Stimulated activated effector memory CD8-positive, alpha-beta T cell treated with anti-CD3 and anti-CD28 coated beads, Interleukin-12 subunit alpha, Interleukin-12 subunit beta, amount 100 ng/mL, for 72 hours (primary cell): ENCODE measurements around the gene TGM4.
"Not testable (repeated sequence)": the region's sequence is repeated elsewhere in the genome, so short reads cannot be mapped to it uniquely, and the experiment has no call there.

Experiments
- ATAC-seq: fragments of 150-1000 bp; cut with Tn5 transposase; 2 replicates; pipeline ENCODE4 v1.10.0; 2021
- DNase-seq, 2 donors: peaks; one replicate each; pipeline ENCODE4 v3.0.0; 2021 to 2022; ENCODE audit warnings: low spot score in 2 of 2
- H3K27ac Mint-ChIP-seq: one replicate; pipeline ENCODE4 v1.8.0; 2022; ENCODE audit warnings: mild to moderate bottlenecking, mixed read lengths
- H3K36me3 Mint-ChIP-seq: one replicate; pipeline ENCODE4 v1.8.0; 2022; ENCODE audit warnings: mild to moderate bottlenecking, mixed read lengths
- H3K4me1 Mint-ChIP-seq: one replicate; pipeline ENCODE4 v1.8.0; 2022; ENCODE audit warnings: mixed read lengths
- H3K4me3 Mint-ChIP-seq: one replicate; pipeline ENCODE4 v1.8.0; 2022; ENCODE audit warnings: mild to moderate bottlenecking, mixed read lengths
- H3K9me3 Mint-ChIP-seq: one replicate; pipeline ENCODE4 v1.8.0; 2022; ENCODE audit warnings: mixed read lengths

Gene TGM4

DNA sequence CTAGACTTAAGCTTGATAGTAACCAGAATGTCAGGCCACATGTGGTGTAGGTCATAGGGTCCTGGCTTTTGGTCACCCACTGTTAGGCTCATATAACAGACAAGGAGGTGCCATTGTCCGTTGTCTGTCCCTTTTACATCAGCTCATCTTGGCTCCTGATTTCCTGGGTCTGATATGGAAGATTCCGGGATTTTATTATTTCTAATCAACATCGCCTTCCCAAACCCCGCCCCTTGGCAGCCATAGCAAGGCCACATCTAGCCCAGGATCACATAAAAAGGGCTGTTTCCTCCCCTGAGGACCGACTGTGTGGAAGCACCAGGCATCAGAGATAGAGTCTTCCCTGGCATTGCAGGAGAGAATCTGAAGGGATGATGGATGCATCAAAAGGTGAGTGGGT lies at the start of gene TGM4:
Gene TGM4 (plus strand): TSS at position 301 of the 400 bp plus-strand sequence. CDS start 71 bp downstream, at position 372.
- no peaks in the 10 kb centered on the region for H3K36me3 Mint-ChIP-seq
- H3K4me1 Mint-ChIP-seq: no peaks in the 10 kb centered on the region
- no peaks in the 10 kb centered on the region for H3K9me3 Mint-ChIP-seq
- no peak for DNase-seq
- no peak within 1 kb of the TSS for H3K4me3 Mint-ChIP-seq
- no peak for ATAC-seq
- no peak within 1 kb of the TSS for H3K27ac Mint-ChIP-seq

DNA sequence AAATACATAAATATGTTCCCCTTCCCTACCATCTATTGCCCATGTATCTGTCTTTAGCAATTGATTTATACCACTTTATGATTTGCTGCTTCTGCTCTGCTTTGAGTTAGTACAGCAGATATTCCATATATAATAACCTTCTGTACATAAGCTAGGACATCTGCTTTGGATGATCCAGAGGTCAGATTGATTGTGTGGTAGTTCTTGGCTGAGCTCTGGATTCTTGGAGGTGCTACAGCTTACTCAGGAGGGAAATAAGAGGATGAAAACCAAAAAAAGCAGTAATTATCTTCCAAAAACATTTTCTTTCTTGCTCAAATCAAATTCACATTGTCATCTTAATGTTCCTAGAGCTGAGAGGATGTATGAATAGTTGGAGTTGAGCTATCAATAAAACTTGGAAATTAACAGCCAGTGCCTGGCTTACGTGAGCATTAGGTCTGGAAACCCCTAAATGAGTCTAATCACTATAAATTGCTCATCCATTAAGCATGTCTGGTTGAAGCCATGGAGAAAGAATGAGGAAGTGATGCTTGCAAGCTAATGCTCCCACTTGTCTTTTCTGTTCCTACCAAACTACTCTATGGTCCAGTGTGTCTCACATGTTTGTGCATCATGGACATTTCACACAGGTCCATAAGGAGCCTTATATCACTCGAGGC lies 49.0 kb upstream of the TGM4 start:
- ATAC-seq (no peak), DNase-seq (no peak)
- Mint-ChIP-seq H3K4me1 (no peaks in the 10 kb centered on the region), H3K9me3 (peaks cover 3% of the 10 kb centered on the region), H3K4me3 (no peak overlapping the region), H3K36me3 (peaks cover 26% of the 10 kb centered on the region), H3K27ac (no peak overlapping the region)

DNA sequence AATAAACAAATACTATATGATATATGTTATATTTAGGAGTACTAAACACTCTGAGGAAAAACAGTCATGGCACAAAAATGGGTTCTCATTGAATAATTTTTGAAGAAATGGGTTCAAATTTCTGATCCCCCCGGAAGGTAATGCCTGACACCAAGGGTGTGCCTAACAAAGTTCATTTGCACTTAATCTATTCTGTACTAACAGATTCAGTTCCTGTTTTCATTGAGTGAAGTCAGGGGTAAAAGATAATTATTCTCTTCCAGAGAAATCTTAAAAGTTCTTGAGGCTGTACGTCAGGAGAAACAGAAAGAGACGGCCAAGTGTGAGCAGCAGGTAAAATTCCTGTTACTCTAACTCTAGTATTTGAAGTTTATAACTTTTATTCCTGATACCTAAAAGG lies 47.2 kb upstream of the TGM4 start:
- DNase-seq: no peak
- Mint-ChIP-seq H3K27ac (no peak overlapping the region), H3K36me3 (peaks cover 33% of the 10 kb centered on the region), H3K4me3 (no peak overlapping the region), H3K9me3 (peaks cover 3% of the 10 kb centered on the region), H3K4me1 (no peaks in the 10 kb centered on the region)
- ATAC-seq: no peak

DNA sequence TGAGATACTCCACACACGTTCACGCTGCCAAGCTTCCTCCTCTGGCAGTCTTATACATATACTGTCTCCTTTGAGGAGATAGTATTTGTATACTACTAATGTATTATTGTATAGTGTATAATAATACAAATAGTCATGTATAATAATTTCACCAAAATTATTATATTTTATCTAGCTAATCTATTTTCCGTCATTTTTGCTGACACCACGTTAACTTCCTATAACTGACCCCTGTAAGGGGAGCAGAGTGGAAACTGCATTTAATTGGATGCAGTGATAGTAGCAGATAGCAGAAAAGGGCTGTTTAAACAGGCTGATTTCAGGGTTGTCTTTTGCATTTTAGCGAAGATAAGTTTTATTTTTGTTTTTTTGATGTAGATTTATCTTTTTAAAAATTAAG lies 43.2 kb upstream of the TGM4 start:
- Mint-ChIP-seq H3K4me1 (no peaks in the 10 kb centered on the region), H3K4me3 (no peak overlapping the region), H3K36me3 (peaks cover 29% of the 10 kb centered on the region), H3K9me3 (peaks cover 3% of the 10 kb centered on the region), H3K27ac (no peak overlapping the region)
- DNase-seq (no peak), ATAC-seq (no peak)

DNA sequence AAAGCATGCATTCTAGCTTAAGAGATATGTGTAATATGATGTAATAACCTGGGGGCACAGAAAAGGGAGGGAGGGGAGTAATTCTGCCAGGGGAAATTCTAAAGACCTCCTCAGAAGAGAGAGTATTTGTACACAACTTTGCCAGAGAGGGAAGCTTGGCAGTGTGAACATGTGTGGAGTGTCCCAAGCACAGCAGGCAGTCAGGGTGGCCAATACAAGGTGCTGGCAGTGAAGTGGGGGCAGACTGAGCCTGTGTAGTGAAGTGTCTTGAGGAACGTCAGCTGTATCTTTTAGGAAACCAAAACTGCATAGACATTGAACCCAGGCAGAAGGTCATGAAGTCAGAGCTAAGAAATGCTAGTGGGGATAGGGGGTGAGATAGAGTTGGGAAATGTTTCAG lies 42.4 kb upstream of the TGM4 start:
- Mint-ChIP-seq H3K4me1 (no peaks in the 10 kb centered on the region), H3K36me3 (peaks cover 29% of the 10 kb centered on the region), H3K9me3 (peaks cover 11% of the 10 kb centered on the region), H3K4me3 (no peak overlapping the region), H3K27ac (no peak overlapping the region)
- DNase-seq (no peak), ATAC-seq (no peak)

DNA sequence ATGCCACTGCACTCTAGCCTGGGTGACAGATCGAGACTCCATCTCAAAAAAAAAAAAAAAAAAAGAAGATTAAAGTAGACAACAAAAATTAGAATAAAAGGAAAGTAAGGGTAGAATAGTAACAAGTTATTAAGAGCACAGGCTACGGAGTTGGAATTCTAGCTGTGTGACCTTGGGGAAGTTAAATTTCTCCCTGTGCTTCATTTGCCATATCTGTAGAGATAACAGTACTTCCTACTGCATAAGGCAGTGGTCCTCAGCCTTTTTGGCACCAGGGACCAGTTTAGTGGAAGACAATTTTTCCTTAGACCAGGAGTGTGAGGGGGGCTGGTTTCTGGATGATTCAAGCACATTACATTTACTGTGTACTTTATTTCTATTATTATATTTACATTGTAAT lies 41.4 kb upstream of the TGM4 start:
- no peak for DNase-seq

DNA sequence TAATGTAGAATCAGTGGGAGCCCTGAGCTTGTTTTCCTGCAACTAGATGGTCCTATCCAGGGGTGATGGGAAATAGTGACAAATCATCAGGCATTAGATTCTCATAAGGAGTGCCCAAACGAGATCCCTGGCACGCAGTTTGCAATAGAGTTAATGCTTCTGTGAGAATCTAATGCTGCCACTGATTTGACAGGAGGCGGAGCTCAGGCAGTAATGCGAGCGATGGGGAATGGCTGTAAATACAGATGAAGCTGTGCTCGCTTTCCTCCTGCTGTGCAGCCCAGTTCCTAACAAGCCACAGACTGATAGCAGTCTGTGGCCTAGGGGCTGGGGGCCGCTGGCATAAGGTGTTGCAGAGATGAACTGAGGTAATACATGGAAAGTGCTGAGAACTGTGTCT lies 41.0 kb upstream of the TGM4 start:
- ATAC-seq (no peak), DNase-seq (no peak)
- Mint-ChIP-seq H3K4me1 (no peaks in the 10 kb centered on the region), H3K4me3 (no peak overlapping the region), H3K27ac (no peak overlapping the region), H3K9me3 (peaks cover 11% of the 10 kb centered on the region), H3K36me3 (peaks cover 27% of the 10 kb centered on the region)

More for the DNA sequence above, 41.4 kb upstream of the TGM4 start:
- no peak for ATAC-seq
- no peaks in the 10 kb centered on the region for H3K4me1 Mint-ChIP-seq
- peaks cover 25% of the 10 kb centered on the region for H3K36me3 Mint-ChIP-seq
- no peak overlapping the region for H3K4me3 Mint-ChIP-seq
- peaks cover 11% of the 10 kb centered on the region for H3K9me3 Mint-ChIP-seq
- H3K27ac Mint-ChIP-seq: no peak overlapping the region

DNA sequence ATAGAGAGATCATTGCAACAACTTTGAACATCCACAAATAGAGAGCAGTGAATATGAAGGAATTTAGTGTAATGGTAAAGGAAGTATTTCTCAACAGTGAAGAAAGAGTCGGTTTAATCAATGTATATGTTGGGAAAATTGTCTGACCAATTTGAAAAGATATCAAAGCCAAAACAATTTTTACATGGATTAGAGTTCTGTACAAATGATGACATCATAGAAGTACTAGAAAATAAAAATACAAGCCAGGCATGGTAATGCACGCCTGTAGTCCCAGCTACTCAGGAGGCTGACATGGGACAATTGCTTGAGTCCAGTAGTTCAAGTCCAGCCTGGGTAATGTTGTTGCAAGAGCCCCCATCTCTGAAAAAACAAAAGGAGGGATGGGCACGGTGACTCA lies 38.7 kb upstream of the TGM4 start:
- peaks cover 11% of the 10 kb centered on the region for H3K9me3 Mint-ChIP-seq
- H3K4me1 Mint-ChIP-seq: no peaks in the 10 kb centered on the region
- H3K27ac Mint-ChIP-seq: no peak overlapping the region
- no peak for DNase-seq
- ATAC-seq: no peak
- no peak overlapping the region for H3K4me3 Mint-ChIP-seq
- peaks cover 32% of the 10 kb centered on the region for H3K36me3 Mint-ChIP-seq

DNA sequence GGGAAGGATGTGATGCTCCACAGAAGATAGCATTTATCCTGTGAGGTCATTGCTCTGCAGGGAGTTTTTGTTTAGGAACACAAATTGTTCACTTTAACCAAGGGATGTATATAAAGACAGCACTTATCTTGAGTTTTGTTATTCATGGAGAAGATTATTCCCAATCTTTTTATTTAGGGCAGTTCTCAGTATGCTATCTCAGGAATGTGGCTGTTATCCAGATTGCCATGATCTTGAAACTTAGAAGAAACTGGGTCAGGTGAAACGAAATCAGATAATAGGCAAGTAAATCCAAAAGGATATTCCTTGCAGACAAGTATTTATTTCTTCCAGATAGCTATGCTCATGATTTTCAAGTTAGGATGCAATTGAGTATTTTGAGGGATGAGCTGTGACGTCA lies 32.0 kb upstream of the TGM4 start:
- Mint-ChIP-seq H3K4me1 (no peaks in the 10 kb centered on the region), H3K36me3 (peaks cover 48% of the 10 kb centered on the region), H3K9me3 (no peaks in the 10 kb centered on the region), H3K27ac (no peak overlapping the region), H3K4me3 (no peak overlapping the region)
- DNase-seq: no peak
- ATAC-seq: no peak

DNA sequence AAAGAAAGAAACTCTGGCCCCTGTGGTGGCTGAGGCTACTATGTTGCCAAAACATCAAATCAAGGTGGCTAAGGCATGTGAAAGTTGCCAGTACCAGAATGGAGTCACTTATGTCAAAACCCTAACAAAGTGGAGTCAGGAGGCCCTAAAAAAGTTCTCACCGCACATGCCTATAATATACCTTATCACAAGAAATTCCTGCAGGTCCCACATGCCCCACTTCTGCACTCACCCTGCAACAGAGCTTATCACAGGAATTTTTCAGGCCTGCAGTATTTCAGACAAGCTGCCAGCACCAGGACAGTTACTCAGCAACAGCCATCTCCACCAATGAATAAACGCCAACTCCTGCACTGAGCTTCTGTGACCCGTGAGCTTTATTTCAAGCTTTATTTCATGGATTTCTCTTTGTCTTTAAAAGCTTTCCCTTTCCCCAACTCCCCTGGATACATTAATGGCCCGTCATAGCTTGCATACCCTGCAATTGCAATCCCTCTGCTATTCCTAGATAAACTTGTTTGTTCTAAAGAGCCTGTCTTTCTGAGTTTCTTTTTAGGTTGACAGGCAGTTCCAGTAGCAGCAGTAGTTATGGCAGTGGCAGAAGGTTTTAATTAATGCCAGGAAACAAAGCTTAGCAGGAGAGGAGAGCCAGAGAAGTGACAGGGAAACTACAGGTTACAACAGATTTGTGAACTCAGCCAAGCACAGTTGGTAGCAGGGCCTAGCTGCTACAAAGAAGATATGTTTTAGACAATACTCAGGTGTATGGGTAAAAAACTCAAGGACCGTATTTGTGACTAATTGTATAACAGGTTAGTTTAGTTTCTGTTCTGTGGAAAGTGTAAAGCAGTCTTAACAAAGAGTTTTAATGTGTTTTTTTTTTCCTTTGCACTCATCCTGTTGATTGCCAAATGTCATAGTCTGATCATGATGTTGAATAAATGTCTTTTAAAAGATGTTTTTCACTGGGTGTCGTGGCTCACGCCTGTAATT lies 28.6 kb upstream of the TGM4 start:
- Mint-ChIP-seq H3K4me3 (no peak overlapping the region), H3K27ac (no peak overlapping the region), H3K36me3 (peaks cover 25% of the 10 kb centered on the region), H3K4me1 (no peaks in the 10 kb centered on the region), H3K9me3 (no peaks in the 10 kb centered on the region)
- DNase-seq (no peak), ATAC-seq (no peak)

DNA sequence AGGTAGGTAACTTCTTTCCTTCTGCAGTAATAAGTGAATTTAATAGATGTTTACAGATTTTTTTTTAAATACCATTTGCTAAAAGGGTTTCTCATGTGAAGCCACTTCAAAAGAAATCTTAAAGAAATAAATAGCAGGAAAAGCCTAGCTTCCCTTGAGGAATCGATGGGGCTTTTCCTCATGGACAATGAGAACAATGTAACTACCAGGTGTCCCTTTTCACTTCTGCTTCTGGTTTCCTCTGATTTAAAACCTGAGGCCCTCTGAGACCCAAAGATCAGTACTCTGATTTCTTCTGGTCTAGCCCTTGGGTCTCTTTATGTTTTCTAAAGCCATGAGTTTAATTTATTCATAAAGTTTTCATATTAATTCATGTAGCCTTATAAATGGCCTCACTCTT lies 25.8 kb upstream of the TGM4 start:
- DNase-seq (no peak), ATAC-seq (no peak)
- no peaks in the 10 kb centered on the region for H3K4me1 Mint-ChIP-seq
- H3K4me3 Mint-ChIP-seq: no peak overlapping the region
- H3K9me3 Mint-ChIP-seq: no peaks in the 10 kb centered on the region
- no peak overlapping the region for H3K27ac Mint-ChIP-seq
- peaks cover 21% of the 10 kb centered on the region for H3K36me3 Mint-ChIP-seq

DNA sequence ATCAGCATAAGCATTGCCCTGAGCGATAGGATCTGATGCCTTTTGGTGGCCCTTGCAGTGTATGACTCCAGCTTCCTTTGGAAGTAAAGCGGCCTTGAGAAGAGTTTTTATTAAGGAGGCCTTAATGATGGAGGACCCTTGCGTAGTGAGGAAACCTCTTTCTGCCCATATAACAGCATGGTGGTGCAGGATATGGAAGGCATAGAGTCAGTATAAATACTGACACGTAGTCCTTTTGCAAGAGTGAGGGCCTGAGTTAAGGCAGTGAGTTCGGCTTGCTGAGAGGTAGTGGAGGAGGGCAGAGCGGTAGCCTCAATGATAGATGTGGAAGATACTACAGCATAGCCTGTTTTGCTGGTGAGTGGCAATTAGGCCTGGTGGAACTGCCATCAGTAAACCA lies 17.7 kb upstream of the TGM4 start:
- H3K9me3 Mint-ChIP-seq, H3K27ac Mint-ChIP-seq, H3K4me3 Mint-ChIP-seq, ATAC-seq, DNase-seq, H3K4me1 Mint-ChIP-seq: not testable (repeated sequence)
- peaks cover 15% of the 10 kb centered on the region for H3K36me3 Mint-ChIP-seq

DNA sequence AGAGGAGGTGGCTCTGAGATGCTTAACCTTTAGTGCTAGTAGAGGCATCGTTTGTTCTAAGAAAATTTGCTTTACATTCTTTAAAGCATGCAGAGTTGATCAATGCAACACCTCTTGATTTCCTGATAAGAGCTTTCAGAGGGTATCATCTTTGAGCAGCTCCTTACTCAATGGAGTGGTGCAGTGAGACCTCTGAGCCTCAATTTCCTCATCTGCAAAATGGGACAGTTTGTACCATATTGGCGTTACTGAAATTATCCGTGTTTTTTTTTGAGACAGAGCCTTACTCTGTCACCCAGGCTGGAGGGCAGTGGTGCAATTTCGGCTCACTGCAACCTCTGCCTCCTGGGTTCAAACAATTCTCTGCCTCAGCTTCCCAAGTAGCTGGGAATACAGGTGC lies 14.3 kb upstream of the TGM4 start:
- Mint-ChIP-seq H3K9me3 (no peaks in the 10 kb centered on the region), H3K4me1 (peaks cover 26% of the 10 kb centered on the region), H3K36me3 (peaks cover 5% of the 10 kb centered on the region), H3K27ac (no peak overlapping the region), H3K4me3 (no peak overlapping the region)
- DNase-seq (no peak), ATAC-seq (no peak)

DNA sequence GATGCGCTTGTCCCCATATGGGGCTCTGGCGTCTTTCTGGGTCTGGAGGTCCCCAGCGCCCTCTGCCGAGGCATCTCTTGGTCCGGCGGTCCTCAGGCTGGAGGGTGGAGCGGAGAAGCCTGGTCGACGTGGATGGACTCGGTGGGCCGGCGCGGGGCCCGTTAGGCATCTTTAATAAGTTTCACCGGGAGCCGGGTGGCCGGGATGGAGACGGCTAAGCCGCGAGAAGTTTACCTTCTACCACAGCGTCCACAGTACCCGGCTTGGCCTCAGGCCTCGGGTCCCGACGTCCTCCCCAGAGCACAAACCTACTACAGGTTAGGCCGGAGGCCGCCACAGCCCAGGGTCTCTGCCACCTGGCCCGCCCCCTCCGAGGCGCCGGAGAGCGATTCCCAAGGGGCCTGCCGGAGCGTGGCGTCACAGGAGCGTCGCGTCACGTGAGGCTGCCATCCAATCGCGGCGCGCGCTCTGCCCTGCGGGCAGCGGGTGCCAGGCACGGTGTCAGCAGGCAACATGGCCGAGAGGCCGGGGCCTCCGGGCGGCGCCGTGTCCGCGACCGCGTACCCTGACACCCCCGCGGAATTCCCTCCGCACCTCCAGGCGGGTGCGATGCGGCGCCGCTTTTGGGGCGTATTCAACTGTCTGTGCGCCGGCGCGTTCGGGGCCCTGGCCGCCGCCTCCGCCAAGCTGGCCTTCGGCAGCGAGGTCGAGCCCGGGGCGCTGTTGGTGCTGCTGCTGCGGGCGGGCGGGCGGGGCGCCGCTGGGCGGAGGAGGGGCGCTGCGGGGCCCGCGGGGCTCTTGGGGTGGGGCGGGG lies 12.8 kb upstream of the TGM4 start, which contains the start of gene TMEM42:
Gene TMEM42 (plus strand): TSS at position 501 of the 814 bp plus-strand sequence. CDS start 13 bp downstream, at position 514.
- Mint-ChIP-seq H3K27ac (peak within 1 kb of the TSS; percentile 92), H3K9me3 (no peaks in the 10 kb centered on the region), H3K4me3 (peak within 1 kb of the TSS; percentile 83), H3K4me1 (peaks cover 41% of the 10 kb centered on the region), H3K36me3 (peaks cover 5% of the 10 kb centered on the region)
- ATAC-seq: peak; percentile 97
- DNase-seq: peak; percentile 79 to 95

DNA sequence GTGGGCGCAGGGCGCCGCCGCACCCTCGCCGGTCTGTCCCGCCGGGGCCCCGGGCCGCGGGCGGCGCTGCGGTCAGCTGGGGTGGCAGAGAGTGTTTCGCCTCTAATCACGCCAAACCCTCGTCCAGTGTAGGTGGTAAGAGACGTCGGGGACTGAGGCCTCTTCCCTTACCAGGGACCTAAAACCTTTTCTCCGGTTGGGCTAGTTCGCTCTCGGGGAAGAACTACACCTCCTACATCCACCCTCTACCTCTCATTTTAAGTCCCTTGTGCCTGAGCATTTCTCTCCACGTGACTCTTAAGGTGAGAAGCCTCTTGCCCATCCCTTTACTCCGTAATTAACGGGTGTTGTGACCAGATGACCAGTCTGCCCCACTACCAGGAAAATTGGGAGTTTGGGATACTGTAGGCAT lies 12.2 kb upstream of the TGM4 start:
- H3K4me1 Mint-ChIP-seq: peaks cover 48% of the 10 kb centered on the region
- DNase-seq (no peak), ATAC-seq (peak; percentile 44)
- peak overlapping the region; percentile 83 for H3K4me3 Mint-ChIP-seq
- H3K27ac Mint-ChIP-seq: peak overlapping the region; percentile 92
- no peaks in the 10 kb centered on the region for H3K9me3 Mint-ChIP-seq
- peaks cover 9% of the 10 kb centered on the region for H3K36me3 Mint-ChIP-seq
